ENCODE data around the gene PTBP1.

DNA sequence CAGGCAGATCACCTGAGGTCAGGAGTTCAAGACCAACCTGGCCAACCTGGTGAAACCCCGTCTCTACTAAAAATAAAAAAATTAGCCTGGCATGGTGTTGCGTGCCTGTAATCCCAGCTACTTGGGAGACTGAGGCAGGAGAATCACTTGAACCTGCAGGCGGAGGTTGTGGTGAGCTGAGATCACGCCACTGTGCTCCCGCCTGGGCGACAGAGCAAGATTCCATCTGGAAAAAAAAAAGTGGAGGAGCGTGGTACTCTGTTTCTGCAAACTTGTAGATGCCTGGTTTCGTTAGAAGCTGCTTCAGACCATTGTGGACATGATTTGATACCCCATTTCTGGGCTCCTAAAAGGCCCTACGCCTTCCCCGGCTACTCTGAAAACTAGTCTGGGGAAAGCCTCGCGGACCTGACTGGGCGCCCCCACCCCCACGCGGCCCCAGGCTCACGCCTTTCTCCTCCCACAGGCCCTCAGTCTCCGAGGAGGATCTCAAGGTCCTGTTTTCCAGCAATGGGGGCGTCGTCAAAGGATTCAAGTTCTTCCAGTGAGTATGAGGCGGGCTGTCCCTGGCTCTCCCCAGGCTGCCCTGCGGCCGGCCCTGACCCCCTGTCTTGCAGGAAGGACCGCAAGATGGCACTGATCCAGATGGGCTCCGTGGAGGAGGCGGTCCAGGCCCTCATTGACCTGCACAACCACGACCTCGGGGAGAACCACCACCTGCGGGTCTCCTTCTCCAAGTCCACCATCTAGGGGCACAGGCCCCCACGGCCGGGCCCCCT, 13.0 kb downstream of the PTBP1 start:
- TF ChIP-seq, protein P1, sequence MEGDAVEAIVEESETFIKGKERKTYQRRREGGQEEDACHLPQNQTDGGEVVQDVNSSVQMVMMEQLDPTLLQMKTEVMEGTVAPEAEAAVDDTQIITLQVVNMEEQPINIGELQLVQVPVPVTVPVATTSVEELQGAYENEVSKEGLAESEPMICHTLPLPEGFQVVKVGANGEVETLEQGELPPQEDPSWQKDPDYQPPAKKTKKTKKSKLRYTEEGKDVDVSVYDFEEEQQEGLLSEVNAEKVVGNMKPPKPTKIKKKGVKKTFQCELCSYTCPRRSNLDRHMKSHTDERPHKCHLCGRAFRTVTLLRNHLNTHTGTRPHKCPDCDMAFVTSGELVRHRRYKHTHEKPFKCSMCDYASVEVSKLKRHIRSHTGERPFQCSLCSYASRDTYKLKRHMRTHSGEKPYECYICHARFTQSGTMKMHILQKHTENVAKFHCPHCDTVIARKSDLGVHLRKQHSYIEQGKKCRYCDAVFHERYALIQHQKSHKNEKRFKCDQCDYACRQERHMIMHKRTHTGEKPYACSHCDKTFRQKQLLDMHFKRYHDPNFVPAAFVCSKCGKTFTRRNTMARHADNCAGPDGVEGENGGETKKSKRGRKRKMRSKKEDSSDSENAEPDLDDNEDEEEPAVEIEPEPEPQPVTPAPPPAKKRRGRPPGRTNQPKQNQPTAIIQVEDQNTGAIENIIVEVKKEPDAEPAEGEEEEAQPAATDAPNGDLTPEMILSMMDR (IDR thresholded peaks at IDR 0.05), result no peak
- TF ChIP-seq POLR2A (IDR thresholded peaks at IDR 0.05), result no peak

Data from esophagus squamous epithelium (tissue), 4 donors.